Measurements from ENCODE around the gene IQGAP2.
"Not testable (repeated sequence)": the region's sequence is repeated elsewhere in the genome, so short reads cannot be mapped to it uniquely, and the experiment has no call there.

Gene IQGAP2

DNA sequence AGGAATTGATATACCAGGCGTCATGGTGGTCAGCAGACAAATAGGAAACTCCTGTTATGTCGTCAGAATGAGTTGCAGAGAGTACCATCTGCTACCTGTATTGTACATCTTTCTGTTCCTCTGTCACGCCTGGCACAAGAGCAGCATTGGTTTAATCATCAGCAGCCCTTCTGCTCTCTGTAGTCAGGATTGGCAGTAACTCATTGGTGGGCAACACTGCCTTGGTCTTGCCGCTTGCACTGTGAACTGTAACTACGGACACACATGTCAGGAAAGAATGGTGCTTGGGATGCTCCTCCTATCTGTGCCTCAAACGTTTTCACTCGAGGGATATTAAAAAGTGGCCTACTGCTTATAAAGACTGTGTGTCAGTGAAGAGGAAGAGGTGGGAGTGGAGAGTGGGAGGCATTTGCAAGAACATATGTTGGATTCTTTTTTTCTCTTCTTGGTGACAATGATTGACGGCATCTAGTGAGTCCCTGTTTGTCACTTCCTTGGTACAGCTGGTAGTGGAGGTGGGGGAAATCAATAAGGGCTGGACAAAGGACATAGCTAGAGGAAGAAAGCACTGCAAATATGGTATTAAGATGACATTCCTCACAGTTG lies 143.5 kb downstream of the IQGAP2 start:
- no peak overlapping the region for H3K4me3 ChIP-seq (ENCODE audit: low read length)
- no peak for DNase-seq (ENCODE audit: low read depth)
- no peak for TF ChIP-seq CTCF (conservative IDR thresholded peaks at IDR 0.05; ENCODE audit: low read length)

DNA sequence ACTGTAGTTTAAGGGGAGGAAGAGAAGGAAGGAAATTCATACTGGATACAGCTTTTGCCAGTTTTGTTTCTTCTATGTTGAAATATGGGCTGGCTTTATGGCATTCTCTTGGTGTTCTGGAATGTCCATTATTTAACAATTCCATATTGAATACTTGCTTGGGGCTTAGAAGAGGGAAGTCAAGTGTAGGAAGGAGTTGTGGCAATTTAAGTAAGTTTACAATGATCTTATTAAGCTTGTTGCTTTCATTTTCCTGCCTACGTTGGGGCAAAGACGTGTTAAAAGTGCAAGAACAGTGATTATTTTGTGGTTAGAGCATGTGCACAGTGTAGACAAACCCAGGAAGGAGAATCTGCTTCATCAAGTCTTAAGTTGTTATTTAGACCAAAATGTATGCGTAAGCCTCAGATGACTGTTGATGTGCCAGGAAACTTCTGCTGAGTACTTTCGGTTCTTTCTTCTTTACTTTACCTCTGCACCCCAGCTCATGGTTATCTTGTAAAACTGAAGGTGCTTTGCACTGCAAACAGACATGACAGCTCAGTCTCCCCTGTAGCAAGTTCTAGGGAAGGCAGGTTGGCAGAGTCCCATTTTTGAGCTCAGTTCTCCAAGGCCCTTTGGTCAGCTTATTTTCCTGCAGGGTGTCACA lies 144.3 kb downstream of the IQGAP2 start:
- H3K4me3 ChIP-seq (ENCODE audit: low read length), result no peak overlapping the region
- TF ChIP-seq CTCF (conservative IDR thresholded peaks at IDR 0.05; ENCODE audit: low read length), result no peak
- no peak for DNase-seq (ENCODE audit: low read depth)

DNA sequence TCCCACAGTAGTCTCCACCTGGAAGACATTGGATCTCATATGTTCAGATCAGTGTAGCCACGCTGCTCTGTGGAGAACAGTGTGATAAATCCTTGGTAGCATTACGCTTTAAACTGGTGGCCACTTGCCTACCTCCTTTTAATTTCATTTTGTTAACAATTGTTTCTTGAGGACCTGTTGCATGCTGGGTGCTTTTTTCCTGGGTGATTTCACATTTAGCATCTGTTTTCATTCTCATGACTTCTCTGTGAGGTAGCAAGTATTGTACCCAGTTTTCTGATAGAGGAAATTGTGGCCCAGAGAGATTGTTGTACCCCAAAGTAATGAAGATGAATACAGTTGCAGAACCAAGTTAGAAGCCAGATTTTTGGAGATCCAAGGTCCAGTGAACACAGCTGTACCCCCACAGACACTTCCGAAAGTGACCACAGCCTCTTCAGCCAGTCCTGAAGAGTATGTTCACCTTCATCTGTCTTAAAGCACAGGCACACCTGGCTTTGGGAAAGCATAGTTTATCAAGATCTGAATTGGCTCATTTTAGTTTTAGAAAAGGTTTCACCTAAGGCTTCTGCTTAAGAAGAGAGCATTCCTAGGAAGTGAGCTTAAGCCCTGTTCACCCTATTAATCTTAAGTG lies 144.9 kb downstream of the IQGAP2 start:
- no peak overlapping the region for H3K4me3 ChIP-seq (ENCODE audit: low read length)
- no peak for DNase-seq (ENCODE audit: low read depth)
- TF ChIP-seq CTCF (conservative IDR thresholded peaks at IDR 0.05; ENCODE audit: low read length), result no peak

DNA sequence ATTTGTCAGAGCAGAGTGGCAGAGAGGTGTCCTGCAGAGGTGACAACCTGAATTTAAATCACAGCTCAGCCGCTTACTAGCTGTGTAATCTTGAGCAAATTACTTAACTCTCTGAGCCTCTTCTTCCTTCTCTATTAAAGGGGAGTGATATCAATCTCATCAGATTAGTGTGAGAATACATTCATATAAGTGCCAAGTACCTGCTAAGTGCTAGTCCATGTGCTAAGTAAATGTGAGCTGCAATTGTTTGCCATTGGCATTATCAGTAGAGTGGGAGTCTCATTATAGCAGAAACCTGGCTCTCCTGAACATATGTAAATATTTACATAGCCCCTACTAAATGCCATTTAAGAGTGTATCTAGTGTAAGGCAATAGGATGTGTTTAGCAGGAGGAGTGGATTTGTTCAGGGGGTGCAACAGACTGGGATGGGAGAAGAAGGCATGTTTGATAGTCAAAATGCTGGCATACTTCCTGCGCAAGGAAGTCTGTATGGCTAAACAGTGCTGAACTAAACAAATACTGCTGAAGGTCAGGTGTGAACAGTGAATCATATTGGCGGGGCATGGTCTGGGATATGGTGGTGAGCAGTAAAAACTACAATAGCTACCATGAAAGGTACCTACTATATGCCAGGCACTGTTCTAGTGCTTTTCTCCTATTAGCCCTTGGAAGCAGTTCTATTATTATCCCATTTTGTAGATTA lies 145.6 kb downstream of the IQGAP2 start:
- H3K4me3 ChIP-seq (ENCODE audit: low read length), result no peak overlapping the region
- TF ChIP-seq CTCF (conservative IDR thresholded peaks at IDR 0.05; ENCODE audit: low read length), result no peak
- no peak for DNase-seq (ENCODE audit: low read depth)

- H3K4me3 ChIP-seq (ENCODE audit: low read length), result not testable (repeated sequence)
These were observed 147.8 kb downstream of the IQGAP2 start for GRCh38 chr5:76550881-76551280.

GRCh38 chr5:76552546-76552945 lies 149.5 kb downstream of the IQGAP2 start:
- no peak overlapping the region for H3K4me3 ChIP-seq (ENCODE audit: low read length)
- TF ChIP-seq CTCF (conservative IDR thresholded peaks at IDR 0.05; ENCODE audit: low read length), result no peak
- no peak for DNase-seq (ENCODE audit: low read depth)

More at GRCh38 chr5:76550881-76551280, 147.8 kb downstream of the IQGAP2 start:
- DNase-seq (ENCODE audit: low read depth), result not testable (repeated sequence)

- H3K4me3 ChIP-seq (ENCODE audit: low read length), result no peak overlapping the region
- no peak for TF ChIP-seq CTCF (conservative IDR thresholded peaks at IDR 0.05; ENCODE audit: low read length)
- no peak for DNase-seq (ENCODE audit: low read depth)
These were observed 150.2 kb downstream of the IQGAP2 start for GRCh38 chr5:76553251-76553650.

All from AG10803 (cell line).